Activated B cell treated with CpG ODN at 0.5 μM for 24 hours (primary cell): ENCODE data around the gene TIGAR. TPM values are rescaled to one million over a fixed set of nuclear protein-coding genes. Genes with fewer than 3 reads are reported as not detected.
A peak's percentile ranks its signal among the peaks of the same experiment; 100 is the strongest.

Experiments used
- ATAC-seq: fragments of 200-7000 bp; cut with Tn5 transposase; one replicate; pipeline ENCODE4 v1.10.0; 2021; ENCODE audit warnings: low read depth, mild to moderate bottlenecking, moderate library complexity
- CTCF ChIA-PET: fragments of 350-600 bp; sonication (Branson Sonifier 250); formaldehyde crosslinking; loops from one replicate; lab custom pipeline; 2021; ENCODE audit warnings: antibody characterized with exemption; lab: Charles Lee
- POLR2A ChIA-PET: fragments of 350-600 bp; sonication (Branson Sonifier 250); formaldehyde crosslinking; loops from one replicate; lab custom pipeline; 2021; ENCODE audit warnings: antibody characterized with exemption; lab: Charles Lee
- DNase-seq: peaks from one replicate; pipeline ENCODE4 v3.0.0; 2022
- H3K27ac Mint-ChIP-seq: one replicate; pipeline ENCODE4 v1.8.0; 2020; ENCODE audit warnings: mixed read lengths
- H3K27me3 Mint-ChIP-seq: one replicate; pipeline ENCODE4 v1.8.0; 2021; ENCODE audit warnings: mixed read lengths
- H3K36me3 Mint-ChIP-seq: one replicate; pipeline ENCODE4 v1.8.0; 2021; ENCODE audit warnings: low read depth, mixed read lengths
- H3K4me1 Mint-ChIP-seq: one replicate; pipeline ENCODE4 v1.8.0; 2021; ENCODE audit warnings: mixed read lengths
- H3K4me3 Mint-ChIP-seq: one replicate; pipeline ENCODE4 v1.8.0; 2020; ENCODE audit warnings: mild to moderate bottlenecking, mixed read lengths
- H3K9me3 Mint-ChIP-seq: one replicate; pipeline ENCODE4 v1.8.0; 2020; ENCODE audit warnings: mixed read lengths
- CTCF ChIP-seq: fragments of 200-600 bp; IDR thresholded peaks from one replicate; pipeline ENCODE4 v1.8.0; 2022; ENCODE audit warnings: antibody characterized with exemption, mild to moderate bottlenecking
- intact Hi-C: fragments of 100-400 bp; cut with micrococcal nuclease; formaldehyde crosslinking; loops from one replicate; pipeline ENCODE4 v1.15.1; 2024
- total RNA-seq: library from RNA; stranded (reverse); gene quantifications from 2 replicates; pipeline ENCODE4 v1.2.3, GENCODE V29; 2022

Gene TIGAR
- total RNA-seq, 1 donor from 2014 or later, result 10.2 TPM

GRCh38 chr12:4286771-4287317 lies 34.2 kb upstream of the TIGAR start:
- ATAC-seq (no peak), DNase-seq (no peak)
- no peak for TF ChIP-seq CTCF
- Mint-ChIP-seq H3K4me1 (peaks cover 46% of the 10 kb centered on the region), H3K36me3 (peaks cover 96% of the 10 kb centered on the region), H3K4me3 (no peak overlapping the region), H3K27ac (no peak overlapping the region), H3K27me3 (no peaks in the 10 kb centered on the region), H3K9me3 (no peaks in the 10 kb centered on the region)
- intact Hi-C loops, result no loop called here
- ChIA-PET POLR2A (interaction anchor here (0.6 to 1.9 kb wide), 3 partner anchors 10 to 142 kb away, joined by 3 to 7 read pairs (median 6); no protein-coding TSS in a partner anchor), CTCF (interaction anchor here (1.0 kb wide), 1 partner anchor 10 kb away, joined by 4 read pairs; no protein-coding TSS in a partner anchor)

GRCh38 chr12:4287325-4288211 lies 33.4 kb upstream of the TIGAR start:
- ChIA-PET POLR2A (interaction anchor here (0.8 to 1.9 kb wide), 2 partner anchors 11 to 180 kb away, joined by 6 to 7 read pairs; no protein-coding TSS in a partner anchor), CTCF (interaction anchor here (1.0 to 1.4 kb wide), 2 partner anchors 11 to 180 kb away, joined by 3 to 4 read pairs; no protein-coding TSS in a partner anchor)
- TF ChIP-seq CTCF, result no peak
- ATAC-seq (peak; percentile 12), DNase-seq (no peak)
- Mint-ChIP-seq H3K27ac (peak overlapping the region; percentile 41), H3K9me3 (no peaks in the 10 kb centered on the region), H3K4me1 (peaks cover 46% of the 10 kb centered on the region), H3K27me3 (no peaks in the 10 kb centered on the region), H3K4me3 (no peak overlapping the region), H3K36me3 (peaks cover 91% of the 10 kb centered on the region)
- intact Hi-C loops, result no loop called here

GRCh38 chr12:4288296-4289131 lies 32.5 kb upstream of the TIGAR start:
- Mint-ChIP-seq H3K4me3 (no peak overlapping the region), H3K9me3 (no peaks in the 10 kb centered on the region), H3K36me3 (peaks cover 90% of the 10 kb centered on the region), H3K4me1 (peaks cover 46% of the 10 kb centered on the region), H3K27ac (peak overlapping the region; percentile 50), H3K27me3 (no peaks in the 10 kb centered on the region)
- ChIA-PET CTCF (interaction anchor here (1.2 to 1.4 kb wide), 3 partner anchors 12 to 294 kb away, joined by 3 to 6 read pairs (median 3); no protein-coding TSS in a partner anchor), POLR2A (no interaction called here)
- DNase-seq (no peak), ATAC-seq (no peak)
- no peak for TF ChIP-seq CTCF
- intact Hi-C loops, result no loop called here

GRCh38 chr12:4289231-4289878 lies 31.7 kb upstream of the TIGAR start:
- DNase-seq (no peak), ATAC-seq (no peak)
- Mint-ChIP-seq H3K27me3 (no peaks in the 10 kb centered on the region), H3K4me3 (no peak overlapping the region), H3K27ac (peak overlapping the region; percentile 50), H3K36me3 (peaks cover 88% of the 10 kb centered on the region), H3K9me3 (no peaks in the 10 kb centered on the region), H3K4me1 (peaks cover 46% of the 10 kb centered on the region)
- ChIA-PET CTCF (interaction anchor here (0.6 to 1.2 kb wide), 4 partner anchors 12 to 295 kb away, joined by 3 to 6 read pairs (median 3); no protein-coding TSS in a partner anchor), POLR2A (no interaction called here)
- intact Hi-C loops, result no loop called here
- no peak for TF ChIP-seq CTCF
